ENCODE results near the gene IL37. TPM values are rescaled to one million over a fixed set of nuclear protein-coding genes. Genes with fewer than 3 reads are reported as not detected.
A peak's percentile ranks its signal among the peaks of the same experiment; 100 is the strongest.

The IL37 gene
- polyA plus RNA-seq (ENCODE audit: insufficient read length in 12 of 12) = not detected
- long read RNA-seq, donor 1 = 0 reads
- long read RNA-seq, donor 2 = 0 reads
- long read RNA-seq, donor 3 = 0 reads
- long read RNA-seq, donor 4 = 0 reads
- long read RNA-seq, donor 5 = 0 reads
- long read RNA-seq, donor 6 = 0 reads
- long read RNA-seq, donor 7 = 0 reads
- long read RNA-seq, donor 8 = 0 reads
- long read RNA-seq, donor 9 = 0 reads
- long read RNA-seq, donor 10 = 0 reads
- long read RNA-seq, donor 11 = 0 reads

- DNase-seq = no peak
Observed at GRCh38 chr2:112910865-112911264, at the start of gene IL37. IL37 (plus strand) TSS chr2:112911165; CDS start chr2:112913013, 1,848 bp downstream.

GRCh38 chr2:112864072-112864471, 46.9 kb upstream of the IL37 start:
- DNase-seq = no peak

DNA sequence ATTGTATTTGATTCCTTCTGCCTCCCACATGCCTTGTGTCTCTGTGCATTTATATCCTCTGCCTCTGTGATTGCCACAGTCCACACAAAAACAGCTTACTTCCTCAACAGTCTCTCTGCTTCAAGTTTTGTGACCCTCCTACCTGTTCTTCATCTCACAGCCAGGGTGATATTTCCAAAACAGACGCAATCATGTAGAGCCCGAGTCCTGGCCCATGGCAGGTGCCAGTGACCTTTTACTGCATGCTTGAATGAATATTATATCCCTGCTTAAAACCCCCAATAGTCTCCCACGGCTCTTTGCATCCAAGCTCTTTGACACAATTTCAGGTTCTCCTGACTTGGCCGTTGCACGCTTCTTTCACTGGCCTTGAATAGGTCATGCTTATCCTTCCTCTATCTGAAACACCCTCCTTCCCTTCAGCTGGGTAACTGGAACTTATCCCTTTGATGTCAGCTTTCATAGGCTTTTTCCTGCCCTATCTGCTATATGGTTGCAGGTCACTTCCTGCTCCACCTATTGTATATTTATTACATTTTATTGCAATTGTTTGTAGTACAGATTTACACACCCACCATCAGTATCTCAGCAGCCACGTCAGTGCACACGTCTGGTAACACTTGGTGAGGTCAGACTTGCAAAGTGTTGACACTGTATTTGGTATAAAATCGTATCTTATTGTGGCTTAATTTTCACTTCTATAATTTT, 44.7 kb upstream of the IL37 start:
- DNase-seq = no peak

- DNase-seq = no peak
Observed at GRCh38 chr2:112867701-112868631, 43.0 kb upstream of the IL37 start.

DNA sequence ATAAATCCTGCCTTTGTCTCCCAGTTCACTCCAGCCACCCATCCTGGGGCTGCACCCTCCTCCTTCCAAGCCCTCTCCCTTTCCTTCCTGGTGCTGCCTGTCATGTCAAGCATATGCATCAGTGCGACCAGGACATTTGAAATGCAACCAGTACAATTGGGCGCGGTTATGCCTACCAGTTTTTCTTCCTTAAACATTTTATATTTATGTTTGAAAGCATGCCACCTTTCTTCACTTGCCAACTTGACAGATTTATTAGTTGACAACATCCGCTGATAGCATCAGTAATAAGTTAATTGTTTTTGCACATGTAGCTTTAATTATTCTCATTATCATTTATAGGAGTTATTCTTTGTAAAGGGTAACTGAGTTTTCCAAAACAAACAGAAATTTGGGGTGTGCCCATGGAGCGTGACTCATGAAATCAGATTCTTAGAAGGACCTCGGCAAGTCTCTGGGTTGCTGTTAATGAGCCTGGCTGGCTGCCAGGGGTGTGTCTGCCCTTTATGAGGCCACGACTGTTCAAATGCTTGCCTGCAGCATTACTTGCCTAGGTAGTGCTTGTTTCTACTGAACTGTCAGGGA, 41.6 kb upstream of the IL37 start:
- DNase-seq = peak; percentile 6

- no peak for DNase-seq
Observed at GRCh38 chr2:112870841-112871835, 39.8 kb upstream of the IL37 start.

- no peak for DNase-seq
Observed at GRCh38 chr2:112876257-112876970, 34.6 kb upstream of the IL37 start.

DNA sequence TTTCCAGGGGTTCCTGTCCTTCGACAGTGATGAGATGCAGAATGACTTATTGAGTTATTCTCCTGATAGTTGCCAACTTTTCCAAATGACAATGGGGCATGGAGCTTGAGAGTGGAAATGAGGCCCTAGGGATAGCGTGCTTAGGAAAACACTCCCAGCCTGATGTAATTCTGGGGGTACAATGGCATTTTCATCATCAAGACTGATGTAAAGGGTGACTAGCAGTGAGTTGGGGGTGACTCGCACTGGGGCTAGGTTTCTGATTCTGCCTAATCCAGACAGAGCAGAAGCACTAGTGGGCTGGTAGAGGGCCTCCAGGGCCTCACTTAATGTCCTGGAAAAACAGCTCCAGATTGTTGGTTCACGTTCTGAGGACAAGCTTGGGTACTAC, 34.0 kb upstream of the IL37 start:
- DNase-seq = no peak

GRCh38 chr2:112877423-112877822, 33.5 kb upstream of the IL37 start:
- DNase-seq = no peak

DNA sequence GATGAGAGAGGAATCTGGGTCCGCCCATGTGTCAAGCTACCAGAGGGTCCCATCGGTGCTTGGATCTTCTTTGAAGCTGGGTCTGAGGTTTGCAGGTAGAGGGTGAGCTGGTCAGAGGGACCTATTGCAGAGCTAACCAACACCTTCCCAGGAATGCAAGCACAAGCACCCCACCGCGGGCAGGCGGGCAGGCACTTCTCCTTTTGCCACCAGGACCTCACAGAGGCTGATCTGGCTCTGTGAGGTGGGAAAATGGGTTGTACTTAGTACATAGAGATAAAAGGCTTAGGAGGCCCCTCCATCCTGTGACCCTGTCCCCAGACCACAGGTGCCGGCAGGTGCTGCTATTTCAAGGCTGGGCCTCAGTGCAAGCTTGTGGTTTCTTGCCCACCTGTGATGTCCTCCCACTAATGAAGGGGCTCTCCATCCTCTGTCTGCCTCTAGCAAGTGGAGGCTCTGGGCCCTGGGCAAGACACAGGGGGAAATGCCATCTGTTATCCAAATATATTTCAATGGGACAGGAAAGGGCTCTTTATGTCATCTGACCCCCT, 31.4 kb upstream of the IL37 start:
- DNase-seq = no peak

- no peak for DNase-seq
Observed at GRCh38 chr2:112880091-112880531, 30.9 kb upstream of the IL37 start.

DNA sequence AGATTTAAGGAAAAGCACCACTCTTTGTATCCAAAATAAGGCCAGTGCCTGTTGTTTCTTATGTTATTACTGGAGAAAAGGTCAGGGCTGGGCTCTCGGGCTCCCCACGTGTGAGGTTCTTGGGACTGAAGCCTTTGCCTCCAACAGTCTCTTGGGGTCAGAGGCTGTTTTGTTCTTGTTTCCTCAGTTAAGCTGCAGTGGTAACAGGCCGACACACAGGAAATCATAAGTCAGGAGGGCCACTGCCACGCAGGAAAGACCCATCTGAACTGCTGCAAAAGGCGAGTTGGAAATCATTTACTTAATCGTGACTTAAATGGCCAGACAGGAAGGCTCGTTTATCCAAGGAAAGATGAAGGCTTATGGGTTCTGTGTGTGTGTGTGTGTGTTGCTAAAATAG, 30.3 kb upstream of the IL37 start:
- no peak for DNase-seq

DNA sequence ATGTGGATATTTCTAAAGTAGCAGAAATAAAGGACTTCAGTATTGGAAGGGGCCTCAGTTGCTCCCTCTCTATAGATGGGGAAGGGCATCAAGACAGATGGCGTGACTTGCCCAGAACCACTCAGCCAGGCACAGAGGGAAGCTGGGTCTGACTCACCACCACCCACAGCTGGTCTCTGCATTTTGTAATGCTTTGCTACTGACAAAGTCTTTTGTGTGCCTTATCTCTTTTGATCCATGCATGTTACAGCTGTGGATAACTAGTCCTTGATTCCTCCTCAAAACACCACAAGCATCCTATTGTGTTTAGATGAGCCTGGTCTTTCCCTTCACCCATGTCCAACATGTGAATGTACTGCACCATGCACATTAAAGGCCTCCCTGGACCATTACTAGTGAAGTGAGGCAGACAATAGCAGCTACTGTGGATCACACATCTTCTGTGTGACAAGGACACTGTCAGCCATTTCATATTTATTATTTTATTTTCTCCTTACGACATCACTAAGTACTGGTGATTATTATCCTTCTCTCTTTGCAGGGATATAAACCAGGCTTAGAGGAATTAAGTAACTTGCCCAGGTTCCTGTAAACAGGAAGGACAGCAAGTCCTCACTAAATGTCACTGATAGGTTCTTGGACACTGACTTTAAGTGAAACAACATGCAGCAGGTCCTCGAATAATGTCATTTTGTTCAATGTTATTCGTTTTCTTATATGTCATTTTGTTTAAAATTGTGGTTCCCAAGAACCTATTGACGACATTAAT, 29.6 kb upstream of the IL37 start:
- DNase-seq = no peak

- DNase-seq = no peak
Observed at GRCh38 chr2:112883669-112884068, 27.3 kb upstream of the IL37 start.

GRCh38 chr2:112884869-112885505, 26.0 kb upstream of the IL37 start:
- no peak for DNase-seq

- no peak for DNase-seq
Observed at GRCh38 chr2:112885506-112885902, 25.5 kb upstream of the IL37 start.

- DNase-seq = no peak
Observed at GRCh38 chr2:112886291-112886690, 24.7 kb upstream of the IL37 start.

DNA sequence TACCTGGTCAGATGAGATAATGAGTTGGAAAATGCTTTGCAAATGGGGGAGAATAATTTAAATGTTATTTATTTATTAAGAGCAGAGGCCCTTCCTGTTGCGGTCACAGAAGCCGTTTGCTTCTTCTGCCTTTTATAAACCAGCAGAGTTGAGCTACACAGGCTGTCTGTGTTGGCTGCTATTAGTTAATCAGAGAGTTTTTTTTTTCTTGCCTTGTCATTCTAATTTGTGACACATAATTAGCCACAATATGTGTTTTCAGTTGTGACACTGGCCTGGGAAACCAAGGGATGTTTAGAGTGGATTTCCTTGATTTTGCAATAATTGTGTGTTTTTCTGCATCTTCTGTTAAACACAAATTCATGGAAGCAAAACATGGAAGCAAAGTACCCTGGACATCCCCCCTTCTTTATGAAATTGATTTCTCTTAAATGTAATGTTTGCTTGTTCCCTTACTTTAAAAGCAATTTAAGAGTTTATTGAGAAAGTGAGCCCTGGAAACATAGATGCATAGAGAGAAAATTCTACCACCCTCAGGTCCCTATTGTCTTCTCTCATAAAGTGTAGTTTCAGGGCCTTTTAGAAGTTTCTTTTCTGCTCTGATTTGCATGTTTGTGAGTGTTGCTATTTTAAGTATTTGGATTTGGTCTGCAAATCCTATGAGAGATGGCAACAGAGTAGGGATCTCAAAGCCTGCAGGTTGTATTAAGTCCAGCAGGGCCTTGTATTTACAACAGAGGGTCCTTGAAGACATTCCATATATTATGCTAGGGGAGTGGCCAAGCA, 22.8 kb upstream of the IL37 start:
- no peak for DNase-seq
